HFF-Myc (cell line): ENCODE results near the gene SLC32A1.
A peak's percentile ranks its signal among the peaks of the same experiment; 100 is the strongest.

Experiments used
- DNase-seq: peaks from one replicate; pipeline ENCODE4 v3.0.0-alpha.2; 2011; ENCODE audit warnings: low read depth; ENCODE audit errors: extremely low read depth
- H3K4me3 ChIP-seq: replicated peaks from 2 replicates; pipeline ENCODE4 v1.5.1; 2011; ENCODE audit warnings: low read depth, mild to moderate bottlenecking, control low read depth, low read length
- CTCF ChIP-seq: IDR thresholded peaks from 2 replicates; pipeline ENCODE4 v1.5.1; 2012; ENCODE audit warnings: mild to moderate bottlenecking, low read depth, low read length, control low read depth; ENCODE audit errors: missing control alignments

Gene SLC32A1

DNA sequence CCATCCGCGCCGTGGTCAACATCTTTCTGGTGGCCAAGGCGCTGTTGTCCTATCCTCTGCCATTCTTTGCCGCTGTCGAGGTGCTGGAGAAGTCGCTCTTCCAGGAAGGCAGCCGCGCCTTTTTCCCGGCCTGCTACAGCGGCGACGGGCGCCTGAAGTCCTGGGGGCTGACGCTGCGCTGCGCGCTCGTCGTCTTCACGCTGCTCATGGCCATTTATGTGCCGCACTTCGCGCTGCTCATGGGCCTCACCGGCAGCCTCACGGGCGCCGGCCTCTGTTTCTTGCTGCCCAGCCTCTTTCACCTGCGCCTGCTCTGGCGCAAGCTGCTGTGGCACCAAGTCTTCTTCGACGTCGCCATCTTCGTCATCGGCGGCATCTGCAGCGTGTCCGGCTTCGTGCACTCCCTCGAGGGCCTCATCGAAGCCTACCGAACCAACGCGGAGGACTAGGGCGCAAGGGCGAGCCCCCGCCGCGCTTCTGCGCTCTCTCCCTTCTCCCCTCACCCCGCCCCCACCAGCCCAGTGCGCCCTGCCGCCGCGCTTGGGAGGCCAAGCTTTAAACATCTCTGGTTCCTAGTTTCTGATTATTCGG lies 4.0 kb downstream of the SLC32A1 start:
- H3K4me3 ChIP-seq, result no peak overlapping the region
- no peak for TF ChIP-seq CTCF
- DNase-seq, result no peak

- DNase-seq, result no peak
- no peak overlapping the region for H3K4me3 ChIP-seq
- no peak for TF ChIP-seq CTCF
Observed at GRCh38 chr20:38728911-38729642, 4.8 kb downstream of the SLC32A1 start.

GRCh38 chr20:38729767-38730166 lies 5.5 kb downstream of the SLC32A1 start:
- no peak for DNase-seq
- no peak overlapping the region for H3K4me3 ChIP-seq
- no peak for TF ChIP-seq CTCF

DNA sequence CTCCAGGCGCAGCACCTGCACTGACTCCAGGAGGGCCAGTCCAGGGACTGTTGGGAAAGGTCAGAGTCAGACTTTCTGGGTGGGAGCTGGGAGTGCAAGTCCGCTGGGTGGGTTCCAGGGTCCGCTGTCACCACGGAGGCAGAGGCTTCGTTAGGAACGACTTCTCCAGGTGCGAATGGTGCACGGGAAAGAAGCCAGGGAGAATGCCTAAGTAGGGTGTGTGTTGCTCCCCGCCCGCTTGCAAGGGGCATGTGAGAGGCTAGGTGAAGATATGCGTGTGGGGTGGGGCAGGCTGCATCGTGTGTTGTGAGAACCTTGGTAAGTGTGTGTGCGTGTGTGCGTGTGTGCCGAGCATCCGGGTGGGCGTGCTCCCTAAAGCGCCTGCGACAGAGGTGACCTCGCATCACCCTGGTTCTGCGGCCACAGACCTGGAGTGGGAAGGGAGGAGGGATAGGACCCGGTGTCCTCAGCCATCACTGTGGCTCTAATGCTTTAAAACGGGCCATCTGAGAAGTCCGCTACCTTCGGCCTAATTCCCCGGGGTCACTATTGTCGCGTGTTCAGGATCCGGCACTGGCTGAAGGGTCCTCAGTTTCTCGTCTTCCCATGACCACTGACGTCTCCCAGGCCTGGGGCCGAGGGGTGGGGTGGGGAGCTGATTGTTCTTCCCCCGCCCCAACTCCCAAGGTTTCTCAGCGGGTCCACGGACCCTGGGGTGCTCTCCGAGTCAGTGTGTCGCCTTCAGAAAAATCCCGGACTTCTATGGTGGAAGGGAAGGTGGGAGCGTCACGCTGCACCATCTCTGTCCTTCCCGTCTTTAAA lies 6.1 kb downstream of the SLC32A1 start:
- no peak for DNase-seq
- no peak overlapping the region for H3K4me3 ChIP-seq
- no peak for TF ChIP-seq CTCF

DNA sequence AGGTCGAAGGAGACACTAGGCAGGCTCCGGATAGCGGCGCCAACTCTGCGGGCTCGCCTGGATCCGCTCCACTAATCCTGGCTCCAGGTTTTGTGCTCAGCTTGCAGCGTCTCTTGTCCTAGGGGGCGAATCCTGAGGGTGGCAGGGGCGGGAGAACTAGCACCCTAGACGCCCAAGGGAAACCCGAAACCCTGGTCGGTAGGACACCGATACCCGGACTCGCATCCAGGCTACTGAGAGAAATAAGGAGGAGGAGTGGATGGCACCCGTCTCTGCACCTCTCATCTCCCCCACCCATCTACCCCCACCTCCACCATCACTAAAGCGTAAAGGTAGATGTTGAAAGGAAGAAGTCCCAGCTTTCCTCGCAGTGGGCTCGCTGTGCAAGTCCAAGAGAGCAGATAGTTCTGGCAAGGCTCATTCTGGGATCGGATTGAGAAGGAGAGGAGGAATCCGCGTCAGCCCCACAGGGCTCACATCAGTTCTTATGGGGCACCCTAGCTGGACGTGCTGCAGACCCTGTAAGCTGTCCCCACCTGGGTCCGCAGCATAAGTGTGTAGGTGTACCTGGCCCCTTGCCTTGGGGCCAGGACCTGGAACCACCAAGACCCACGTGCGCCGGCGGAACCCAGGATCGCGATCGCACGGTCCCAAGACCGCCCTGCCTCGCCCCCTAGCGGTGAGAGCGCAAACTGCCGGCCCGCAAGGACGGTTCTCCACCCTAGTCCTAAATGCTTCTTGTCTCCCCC lies 6.9 kb downstream of the SLC32A1 start:
- peak; percentile 99 for TF ChIP-seq CTCF
- no peak for DNase-seq
- H3K4me3 ChIP-seq, result peak overlapping the region; percentile 7; the same call in 1 of the 2 replicates

GRCh38 chr20:38731738-38732113 lies 7.4 kb downstream of the SLC32A1 start:
- no peak for TF ChIP-seq CTCF
- no peak overlapping the region for H3K4me3 ChIP-seq
- no peak for DNase-seq
